Measurements from ENCODE around the gene SNX32. TPM values are rescaled to one million over a fixed set of nuclear protein-coding genes. Genes with fewer than 3 reads are reported as not detected.

The SNX32 gene
- polyA plus RNA-seq, 1 donor (not counting 4 experiments of a cell fraction or from before 2014, with no cell fraction given), result 0.12 TPM

DNA sequence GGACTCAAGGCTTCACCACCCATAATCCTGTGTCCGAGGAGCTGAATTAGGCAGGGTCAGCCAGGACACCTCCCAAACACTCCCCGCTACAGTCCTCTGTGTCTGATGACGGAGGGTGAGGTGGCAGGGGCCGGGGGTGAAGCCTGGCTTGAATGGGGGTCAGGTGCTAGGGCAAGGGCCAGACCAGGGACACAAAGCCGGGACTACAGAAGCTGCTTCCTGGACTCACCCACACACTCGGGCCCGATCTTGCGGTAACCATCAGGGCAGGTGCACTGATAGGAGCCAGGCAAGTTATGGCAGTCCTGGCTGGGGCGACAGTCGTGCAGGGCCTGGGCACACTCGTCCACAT lies 36.5 kb downstream of the SNX32 start:
- dilution Hi-C loops (cut with MboI; ENCODE audit: extremely low pct_ligation_motif_present, low sequenced_read_pairs), result no loop called here
- H4K20me1 ChIP-seq (ENCODE audit: control insufficient read depth, extremely low read depth, insufficient read depth, low read length), result no peaks in the 10 kb centered on the region
- H3K27me3 ChIP-seq (ENCODE audit: control insufficient read depth, extremely low read depth, insufficient read depth, low read length), result no peaks in the 10 kb centered on the region
- no peaks in the 10 kb centered on the region for H3K4me1 ChIP-seq (ENCODE audit: control insufficient read depth, extremely low read depth, insufficient read depth, low read length)
- no peak overlapping the region for H3K27ac ChIP-seq (ENCODE audit: control insufficient read depth, insufficient read depth, low read length)
- no peaks in the 10 kb centered on the region for H3K9me1 ChIP-seq (ENCODE audit: control insufficient read depth, extremely low read depth, insufficient read depth, low read length)
- no peaks in the 10 kb centered on the region for H3K79me2 ChIP-seq (ENCODE audit: control insufficient read depth, insufficient read depth, low read length)
- TF ChIP-seq, protein P1, sequence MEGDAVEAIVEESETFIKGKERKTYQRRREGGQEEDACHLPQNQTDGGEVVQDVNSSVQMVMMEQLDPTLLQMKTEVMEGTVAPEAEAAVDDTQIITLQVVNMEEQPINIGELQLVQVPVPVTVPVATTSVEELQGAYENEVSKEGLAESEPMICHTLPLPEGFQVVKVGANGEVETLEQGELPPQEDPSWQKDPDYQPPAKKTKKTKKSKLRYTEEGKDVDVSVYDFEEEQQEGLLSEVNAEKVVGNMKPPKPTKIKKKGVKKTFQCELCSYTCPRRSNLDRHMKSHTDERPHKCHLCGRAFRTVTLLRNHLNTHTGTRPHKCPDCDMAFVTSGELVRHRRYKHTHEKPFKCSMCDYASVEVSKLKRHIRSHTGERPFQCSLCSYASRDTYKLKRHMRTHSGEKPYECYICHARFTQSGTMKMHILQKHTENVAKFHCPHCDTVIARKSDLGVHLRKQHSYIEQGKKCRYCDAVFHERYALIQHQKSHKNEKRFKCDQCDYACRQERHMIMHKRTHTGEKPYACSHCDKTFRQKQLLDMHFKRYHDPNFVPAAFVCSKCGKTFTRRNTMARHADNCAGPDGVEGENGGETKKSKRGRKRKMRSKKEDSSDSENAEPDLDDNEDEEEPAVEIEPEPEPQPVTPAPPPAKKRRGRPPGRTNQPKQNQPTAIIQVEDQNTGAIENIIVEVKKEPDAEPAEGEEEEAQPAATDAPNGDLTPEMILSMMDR (optimal IDR thresholded peaks at IDR 0.05 in 1 of 3, IDR thresholded peaks at IDR 0.05 in 1 of 3, conservative IDR thresholded peaks at IDR 0.05 in 1 of 3; ENCODE audit: extremely low read depth in 1 of 3, insufficient read depth in 2 of 3, low read length in 3 of 3), result no peak
- TF ChIP-seq EZH2 (IDR thresholded peaks at IDR 0.05; ENCODE audit: low read length), result no peak
- H3K4me2 ChIP-seq (ENCODE audit: control insufficient read depth, extremely low read depth, insufficient read depth, low read depth, low read length), result no peak overlapping the region
- no peak overlapping the region for H3K9ac ChIP-seq (ENCODE audit: control insufficient read depth, extremely low read depth, insufficient read depth, low read length)
- H2AFZ ChIP-seq (ENCODE audit: control insufficient read depth, low read length), result no peak overlapping the region
- FAIRE-seq (no peak), DNase-seq (ENCODE audit: low read depth, low spot score) (no peak)
- no peaks in the 10 kb centered on the region for H3K9me3 ChIP-seq (ENCODE audit: control insufficient read depth, low read depth, low read length)
- no peak overlapping the region for H3K4me3 ChIP-seq (ENCODE audit: control insufficient read depth in 2 of 3, extremely low read depth in 1 of 3, insufficient read depth in 2 of 3, low read depth in 1 of 3, low read length in 3 of 3)
- peaks cover 7 to 16% of the 10 kb centered on the region in 2 experiments for H3K36me3 ChIP-seq (ENCODE audit: control insufficient read depth in 2 of 2, extremely low read depth in 1 of 2, insufficient read depth in 2 of 2, low read length in 2 of 2)

DNA sequence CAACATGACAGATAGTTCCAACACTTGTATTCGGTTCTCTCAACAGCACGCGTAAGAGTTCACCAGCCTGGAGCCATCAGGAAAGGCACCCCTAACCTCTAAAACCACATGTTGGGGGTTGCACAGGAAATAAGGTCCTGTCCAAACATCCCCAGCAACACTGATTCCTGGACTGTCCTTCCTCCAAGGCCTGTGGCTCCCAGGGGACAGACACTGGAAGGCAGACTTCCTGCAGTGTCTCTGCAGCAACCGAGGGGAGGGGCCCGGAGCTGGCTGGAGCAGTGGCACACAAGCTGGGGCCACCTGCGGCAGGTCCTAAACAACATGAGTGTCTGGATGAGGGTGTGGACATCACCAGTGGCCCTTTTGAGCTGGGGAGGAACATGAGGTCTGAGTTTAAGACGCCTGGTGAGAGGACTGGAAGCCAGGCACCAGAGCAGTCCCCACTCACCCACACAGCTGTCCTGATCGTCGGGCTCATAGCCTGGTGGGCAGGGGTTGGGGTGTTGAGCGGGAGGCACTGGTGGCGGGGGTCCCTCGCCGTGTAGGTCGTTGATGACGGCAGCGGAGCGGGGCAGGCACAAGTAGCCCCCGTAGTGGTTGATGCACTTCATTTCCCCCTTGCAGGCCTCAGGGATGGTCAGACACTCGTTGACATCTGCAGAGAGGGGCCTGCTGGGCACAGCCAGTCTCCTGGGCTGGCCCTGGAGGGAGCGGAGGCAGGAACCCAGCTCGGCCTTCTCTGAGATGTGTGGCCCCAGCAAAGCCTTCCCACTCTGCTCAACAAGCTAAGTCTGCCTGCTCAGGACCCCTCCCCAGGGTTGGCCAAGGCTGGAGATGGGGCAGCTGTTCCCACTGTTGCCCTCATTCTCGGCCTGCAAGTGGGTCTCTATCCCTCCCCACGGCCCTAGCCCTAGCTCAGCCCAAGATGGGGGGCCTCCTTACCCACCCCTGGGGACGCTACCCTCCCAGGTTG lies 37.2 kb downstream of the SNX32 start:
- Histone ChIP-seq H3K27ac (ENCODE audit: control insufficient read depth, insufficient read depth, low read length) (no peak overlapping the region), H3K9me3 (ENCODE audit: control insufficient read depth, low read depth, low read length) (no peaks in the 10 kb centered on the region), H3K4me1 (ENCODE audit: control insufficient read depth, extremely low read depth, insufficient read depth, low read length) (no peaks in the 10 kb centered on the region), H3K4me2 (ENCODE audit: control insufficient read depth, extremely low read depth, insufficient read depth, low read depth, low read length) (no peak overlapping the region), H3K79me2 (ENCODE audit: control insufficient read depth, insufficient read depth, low read length) (no peaks in the 10 kb centered on the region), H3K27me3 (ENCODE audit: control insufficient read depth, extremely low read depth, insufficient read depth, low read length) (no peaks in the 10 kb centered on the region), H4K20me1 (ENCODE audit: control insufficient read depth, extremely low read depth, insufficient read depth, low read length) (no peaks in the 10 kb centered on the region), H3K9ac (ENCODE audit: control insufficient read depth, extremely low read depth, insufficient read depth, low read length) (no peak overlapping the region), H3K4me3 (ENCODE audit: control insufficient read depth in 2 of 3, extremely low read depth in 1 of 3, insufficient read depth in 2 of 3, low read depth in 1 of 3, low read length in 3 of 3) (no peak overlapping the region), H3K9me1 (ENCODE audit: control insufficient read depth, extremely low read depth, insufficient read depth, low read length) (no peaks in the 10 kb centered on the region), H2AFZ (ENCODE audit: control insufficient read depth, low read length) (no peak overlapping the region), H3K36me3 (ENCODE audit: control insufficient read depth in 2 of 2, extremely low read depth in 1 of 2, insufficient read depth in 2 of 2, low read length in 2 of 2) (peaks cover 2 to 12% of the 10 kb centered on the region in 2 experiments)
- dilution Hi-C loops (cut with MboI; ENCODE audit: extremely low pct_ligation_motif_present, low sequenced_read_pairs), result no loop called here
- no peak for FAIRE-seq
- no peak for DNase-seq (ENCODE audit: low read depth, low spot score)
- no peak for TF ChIP-seq EZH2 (IDR thresholded peaks at IDR 0.05; ENCODE audit: low read length)
- TF ChIP-seq, protein P1 (optimal IDR thresholded peaks at IDR 0.05 in 1 of 3, IDR thresholded peaks at IDR 0.05 in 1 of 3, conservative IDR thresholded peaks at IDR 0.05 in 1 of 3; ENCODE audit: extremely low read depth in 1 of 3, insufficient read depth in 2 of 3, low read length in 3 of 3), result no peak

Measured in keratinocyte (primary cell).